Activated T-helper 2 cell treated with anti-CD3 and anti-CD28 coated beads, Interferon-gamma antibody, Interleukin-2, Interleukin-4, amounts not matched to agents 10 μg/mL and 5 μg/mL and 100 μg/mL, durations not matched to agents 14 hours and 24 hours and 36 hours (primary cell): Measurements from ENCODE around the gene MOGAT3. TPM values are rescaled to one million over a fixed set of nuclear protein-coding genes. Genes with fewer than 3 reads are reported as not detected.
"Not testable (repeated sequence)": the region's sequence is repeated elsewhere in the genome, so short reads cannot be mapped to it uniquely, and the experiment has no call there.

Experiments
- DNase-seq: peaks from one replicate; pipeline ENCODE4 v3.0.0; 2021; ENCODE audit warnings: low spot score
- H3K27ac Mint-ChIP-seq: one replicate; pipeline ENCODE4 v1.8.0; 2021; ENCODE audit warnings: mixed read lengths
- H3K27me3 Mint-ChIP-seq: one replicate; pipeline ENCODE4 v1.8.0; 2021; ENCODE audit warnings: low read depth, mixed read lengths
- H3K36me3 Mint-ChIP-seq: one replicate; pipeline ENCODE4 v1.8.0; 2021; ENCODE audit warnings: low read depth, mixed read lengths
- H3K4me1 Mint-ChIP-seq: one replicate; pipeline ENCODE4 v1.8.0; 2021; ENCODE audit warnings: low read depth, mixed read lengths
- H3K4me3 Mint-ChIP-seq: one replicate; pipeline ENCODE4 v1.8.0; 2021; ENCODE audit warnings: low read depth, mild to moderate bottlenecking, moderate library complexity, mixed read lengths
- H3K9me3 Mint-ChIP-seq: one replicate; pipeline ENCODE4 v1.8.0; 2021; ENCODE audit warnings: mixed read lengths
- intact Hi-C: fragments of 100-400 bp; cut with micrococcal nuclease; formaldehyde crosslinking; loops from one replicate; pipeline ENCODE4 v1.15.1; 2023
- total RNA-seq: library from RNA; stranded (reverse); gene quantifications from 2 replicates; pipeline ENCODE4 v1.2.3, GENCODE V29; 2022

The MOGAT3 gene
- total RNA-seq, 1 donor from 2014 or later: not detected

GRCh38 chr7:101208794-101209193 is 8.0 kb upstream of the MOGAT3 start:
- Mint-ChIP-seq H3K36me3 (peaks cover 20% of the 10 kb centered on the region), H3K4me1 (peaks cover 4% of the 10 kb centered on the region), H3K9me3 (no peaks in the 10 kb centered on the region), H3K4me3 (no peak overlapping the region), H3K27me3 (peaks cover 3% of the 10 kb centered on the region), H3K27ac (no peak overlapping the region)
- intact Hi-C loops: no loop called here
- DNase-seq: no peak

- peaks cover 20% of the 10 kb centered on the region for H3K36me3 Mint-ChIP-seq
Observed at GRCh38 chr7:101207459-101207858, 6.6 kb upstream of the MOGAT3 start.

GRCh38 chr7:101206665-101207042 is 5.8 kb upstream of the MOGAT3 start:
- Mint-ChIP-seq H3K27ac (no peak overlapping the region), H3K27me3 (peaks cover 14% of the 10 kb centered on the region), H3K4me3 (no peak overlapping the region), H3K9me3 (no peaks in the 10 kb centered on the region), H3K36me3 (peaks cover 20% of the 10 kb centered on the region), H3K4me1 (peaks cover 5% of the 10 kb centered on the region)
- intact Hi-C loops: no loop called here
- DNase-seq: no peak

More at GRCh38 chr7:101207459-101207858, 6.6 kb upstream of the MOGAT3 start:
- Mint-ChIP-seq H3K9me3 (no peaks in the 10 kb centered on the region), H3K4me1 (peaks cover 5% of the 10 kb centered on the region), H3K27ac (no peak overlapping the region), H3K4me3 (no peak overlapping the region), H3K27me3 (peaks cover 12% of the 10 kb centered on the region)
- intact Hi-C loops: no loop called here
- DNase-seq: no peak

GRCh38 chr7:101205901-101206664 is 5.2 kb upstream of the MOGAT3 start:
- peaks cover 20% of the 10 kb centered on the region for H3K36me3 Mint-ChIP-seq

GRCh38 chr7:101203740-101204738 is 3.2 kb upstream of the MOGAT3 start:
- H3K27ac Mint-ChIP-seq: peak overlapping the region; percentile 82

More at GRCh38 chr7:101205901-101206664, 5.2 kb upstream of the MOGAT3 start:
- H3K27me3 Mint-ChIP-seq: peaks cover 19% of the 10 kb centered on the region
- no peaks in the 10 kb centered on the region for H3K9me3 Mint-ChIP-seq
- H3K4me1 Mint-ChIP-seq: peaks cover 5% of the 10 kb centered on the region
- DNase-seq: no peak
- intact Hi-C loops: no loop called here
- no peak overlapping the region for H3K4me3 Mint-ChIP-seq
- no peak overlapping the region for H3K27ac Mint-ChIP-seq

GRCh38 chr7:101202603-101202918 is 1.7 kb upstream of the MOGAT3 start:
- Mint-ChIP-seq H3K27ac (no peak overlapping the region), H3K9me3 (no peaks in the 10 kb centered on the region), H3K4me1 (peaks cover 9% of the 10 kb centered on the region), H3K4me3 (no peak overlapping the region), H3K27me3 (peaks cover 31% of the 10 kb centered on the region), H3K36me3 (peaks cover 12% of the 10 kb centered on the region)
- no peak for DNase-seq
- intact Hi-C loops: no loop called here

More at GRCh38 chr7:101203740-101204738, 3.2 kb upstream of the MOGAT3 start:
- H3K9me3 Mint-ChIP-seq, H3K4me1 Mint-ChIP-seq, DNase-seq, intact Hi-C loops: not testable (repeated sequence)
- Mint-ChIP-seq H3K27me3 (peaks cover 31% of the 10 kb centered on the region), H3K36me3 (peaks cover 17% of the 10 kb centered on the region), H3K4me3 (peak overlapping the region; percentile 69)

- DNase-seq: no peak
- peaks cover 31% of the 10 kb centered on the region for H3K27me3 Mint-ChIP-seq
- no peak overlapping the region for H3K4me3 Mint-ChIP-seq
- intact Hi-C loops: no loop called here
- peaks cover 9% of the 10 kb centered on the region for H3K4me1 Mint-ChIP-seq
- H3K27ac Mint-ChIP-seq: no peak overlapping the region
- H3K36me3 Mint-ChIP-seq: peaks cover 12% of the 10 kb centered on the region
- no peaks in the 10 kb centered on the region for H3K9me3 Mint-ChIP-seq
Observed at GRCh38 chr7:101201695-101202602, 1.1 kb upstream of the MOGAT3 start.

GRCh38 chr7:101200504-101200861 is 353 bp downstream of the MOGAT3 start:
- peaks cover 31% of the 10 kb centered on the region for H3K27me3 Mint-ChIP-seq
- no peak overlapping the region for H3K4me3 Mint-ChIP-seq

GRCh38 chr7:101199522-101199921 is 1.3 kb downstream of the MOGAT3 start:
- not testable (repeated sequence) for H3K27ac Mint-ChIP-seq

More at GRCh38 chr7:101200504-101200861, 353 bp downstream of the MOGAT3 start:
- intact Hi-C loops: no loop called here
- peaks cover 8% of the 10 kb centered on the region for H3K4me1 Mint-ChIP-seq
- H3K9me3 Mint-ChIP-seq: no peaks in the 10 kb centered on the region
- no peak overlapping the region for H3K27ac Mint-ChIP-seq
- DNase-seq: no peak
- no peaks in the 10 kb centered on the region for H3K36me3 Mint-ChIP-seq

GRCh38 chr7:101198476-101198875 is 2.4 kb downstream of the MOGAT3 start:
- Mint-ChIP-seq H3K9me3 (no peaks in the 10 kb centered on the region), H3K27me3 (peaks cover 30% of the 10 kb centered on the region), H3K36me3 (no peaks in the 10 kb centered on the region), H3K4me3 (no peak overlapping the region), H3K4me1 (peaks cover 4% of the 10 kb centered on the region), H3K27ac (no peak overlapping the region)
- no peak for DNase-seq
- intact Hi-C loops: no loop called here

More at GRCh38 chr7:101199522-101199921, 1.3 kb downstream of the MOGAT3 start:
- peaks cover 33% of the 10 kb centered on the region for H3K27me3 Mint-ChIP-seq
- H3K4me1 Mint-ChIP-seq, intact Hi-C loops, DNase-seq, H3K36me3 Mint-ChIP-seq, H3K9me3 Mint-ChIP-seq, H3K4me3 Mint-ChIP-seq: not testable (repeated sequence)

- Mint-ChIP-seq H3K27ac (no peak overlapping the region), H3K4me1 (peaks cover 4% of the 10 kb centered on the region), H3K9me3 (no peaks in the 10 kb centered on the region), H3K27me3 (peaks cover 28% of the 10 kb centered on the region), H3K36me3 (no peaks in the 10 kb centered on the region), H3K4me3 (no peak overlapping the region)
- intact Hi-C loops: no loop called here
- DNase-seq: no peak
Observed at GRCh38 chr7:101197991-101198390, 2.8 kb downstream of the MOGAT3 start.

- no peak overlapping the region for H3K4me3 Mint-ChIP-seq
- H3K36me3 Mint-ChIP-seq: no peaks in the 10 kb centered on the region
- peaks cover 16% of the 10 kb centered on the region for H3K27me3 Mint-ChIP-seq
- intact Hi-C loops: no loop called here
- H3K27ac Mint-ChIP-seq: no peak overlapping the region
- peaks cover 5% of the 10 kb centered on the region for H3K4me1 Mint-ChIP-seq
- no peak for DNase-seq
- H3K9me3 Mint-ChIP-seq: no peaks in the 10 kb centered on the region
Observed at GRCh38 chr7:101195884-101196283, 5.0 kb downstream of the MOGAT3 start.
